Measurements from ENCODE around the gene GOLM1. TPM values are rescaled to one million over a fixed set of nuclear protein-coding genes. Genes with fewer than 3 reads are reported as not detected.

The GOLM1 gene
- total and polyA plus RNA-seq, 9 of the 15 experiments (the other 6 are each of a cell fraction or from before 2014, with no cell fraction given) = 0.09 to 0.96 (median 0.40) TPM; not detected in 4

- Histone ChIP-seq H3K9me1 (ENCODE audit: control insufficient read depth, insufficient read depth, low read length) (no peaks in the 10 kb centered on the region), H3K4me3 (no peak overlapping the region), H3K9me3 (replicated peaks; ENCODE audit: control insufficient read depth, insufficient read depth, low read depth, low read length) (no peaks in the 10 kb centered on the region), H3K36me3 (ENCODE audit: control insufficient read depth, insufficient read depth, low read length) (peaks cover 86% of the 10 kb centered on the region), H4K20me1 (replicated peaks; ENCODE audit: control insufficient read depth, insufficient read depth, low read length) (no peaks in the 10 kb centered on the region), H2AFZ (ENCODE audit: low read depth, low read length) (no peak overlapping the region), H3K27me3 (ENCODE audit: control insufficient read depth in 2 of 2, insufficient read depth in 2 of 2, low read length in 2 of 2) (no peaks in the 10 kb centered on the region), H3K9ac (ENCODE audit: insufficient read depth in 1 of 2, low read depth in 2 of 2, low read length in 2 of 2) (no peak overlapping the region), H3K79me2 (ENCODE audit: control insufficient read depth, insufficient read depth, low read length) (no peaks in the 10 kb centered on the region), H3K27ac (ENCODE audit: extremely low read depth, low read depth, low read length) (no peak overlapping the region), H3K4me1 (replicated peaks in 1 of 2; ENCODE audit: control insufficient read depth in 2 of 2, insufficient read depth in 2 of 2, low read length in 2 of 2) (no peaks in the 10 kb centered on the region), H3K4me2 (ENCODE audit: insufficient read depth, low read length) (no peak overlapping the region)
- in situ Hi-C loops (cut with MboI) (no loop called here), intact Hi-C loops (cut with micrococcal nuclease) (no loop called here)
- DNase-seq (ENCODE audit: extremely low read depth in 1 of 4, low spot score in 3 of 4) (no peak), ATAC-seq (no peak), FAIRE-seq (no peak)
- no TSS peak for BruUV-seq (replicated peaks)
- ChIA-PET POLR2A (interaction anchor here (0.6 to 1.4 kb wide), 2 partner anchors 8 to 28 kb away, joined by 4 to 5 read pairs; no protein-coding TSS in a partner anchor), CTCF (ENCODE audit: low intra/inter-chr PET ratio) (no interaction called here)
- WGBS (ENCODE audit: insufficient coverage, low coverage, missing lambda C conversion rate) = 93% methylated on average over 3 of the region's 3 CpGs
- TF ChIP-seq E4F1 (CRISPR knock-in tag; IDR thresholded peaks at IDR 0.05; ENCODE audit: borderline replicate concordance) (no peak), BDP1 (IDR thresholded peaks at IDR 0.05; ENCODE audit: insufficient read depth, insufficient read length) (no peak), ZNF318 (IDR thresholded peaks at IDR 0.05; ENCODE audit: borderline replicate concordance in 1 of 2, low read depth in 1 of 2) (no peak), POLR2AphosphoS5 (IDR thresholded peaks at IDR 0.05; ENCODE audit: control insufficient read depth, insufficient read depth, low read depth, low read length) (no peak), TCF3 (CRISPR knock-in tag; IDR thresholded peaks at IDR 0.05) (no peak), MLLT1 (IDR thresholded peaks at IDR 0.05) (no peak), ASH1L (IDR thresholded peaks at IDR 0.05; ENCODE audit: borderline replicate concordance, low read depth, partially characterized antibody) (no peak), SAP30 (IDR thresholded peaks at IDR 0.05; ENCODE audit: borderline replicate concordance, insufficient read depth, low read depth, low read length, poor library complexity, severe bottlenecking) (no peak), SIN3A (IDR thresholded peaks at IDR 0.05; ENCODE audit: borderline replicate concordance in 2 of 2, control insufficient read depth in 1 of 2, low read depth in 2 of 2, low read length in 2 of 2) (no peak)
Measured at GRCh38 chr9:85981369-85981768, 118.0 kb downstream of the GOLM1 start.

Measured in K562 (cell line).